ENCODE results near the gene WBP1L. TPM values are rescaled to one million over a fixed set of nuclear protein-coding genes. Genes with fewer than 3 reads are reported as not detected.
A peak's percentile ranks its signal among the peaks of the same experiment; 100 is the strongest.

WBP1L gene
- total RNA-seq, 2 donors from 2014 or later, result 15.7 to 16.7 TPM

DNA sequence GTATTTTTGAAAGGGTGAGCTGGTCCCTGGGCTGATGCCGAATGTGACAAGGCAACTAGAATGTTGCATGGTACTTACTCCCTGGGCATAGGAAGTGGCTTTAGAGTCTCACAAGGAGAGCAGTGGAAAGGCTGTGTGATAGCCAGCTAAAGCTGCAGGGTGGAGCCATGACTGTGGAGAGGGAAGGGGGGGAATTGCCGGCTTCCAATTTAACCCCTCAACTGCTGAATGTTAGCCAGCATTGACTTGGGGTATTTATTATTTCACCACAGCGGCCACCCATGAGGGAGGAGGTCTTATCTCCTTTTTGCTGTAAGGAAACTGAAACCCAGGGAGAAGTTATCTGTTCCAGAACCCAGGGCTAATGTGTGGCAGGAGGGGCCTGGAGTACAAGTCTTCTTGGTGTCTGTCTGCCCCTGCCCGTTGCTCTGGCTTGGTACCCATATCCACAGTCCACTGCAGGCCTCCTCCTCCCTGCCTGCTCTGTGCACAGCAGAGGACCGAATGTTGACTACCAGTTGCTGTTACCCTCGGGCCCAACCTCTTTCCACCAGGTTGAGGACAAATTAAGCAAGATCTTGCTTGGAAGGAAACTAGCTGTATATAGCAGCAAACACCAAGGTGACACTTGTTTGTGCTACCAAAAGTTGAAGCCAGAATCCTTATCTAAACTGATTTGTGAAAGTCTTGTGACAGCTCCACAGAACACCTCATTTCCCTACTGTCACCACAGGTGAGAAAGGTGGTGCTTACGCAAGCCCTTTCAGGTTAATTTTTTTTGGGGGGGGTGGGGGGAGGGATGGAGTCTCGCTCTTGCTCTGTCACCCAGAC, 37.6 kb downstream of the WBP1L start:
- Mint-ChIP-seq H3K9me3 (no peaks in the 10 kb centered on the region), H3K36me3 (peaks cover 0 to 8% of the 10 kb centered on the region in 2 donors), H3K27ac (no peak overlapping the region)
- no peak for DNase-seq (ENCODE audit: low spot score in 2 of 2)
- no peak for ATAC-seq

GRCh38 chr10:102781921-102782557, 38.3 kb downstream of the WBP1L start:
- peaks cover 0 to 8% of the 10 kb centered on the region in 2 donors for H3K36me3 Mint-ChIP-seq
- H3K9me3 Mint-ChIP-seq, result no peaks in the 10 kb centered on the region
- H3K27ac Mint-ChIP-seq, result peak overlapping the region in 1 of 2 donors; percentile 37
- no peak for DNase-seq (ENCODE audit: low spot score in 2 of 2)
- no peak for ATAC-seq

DNA sequence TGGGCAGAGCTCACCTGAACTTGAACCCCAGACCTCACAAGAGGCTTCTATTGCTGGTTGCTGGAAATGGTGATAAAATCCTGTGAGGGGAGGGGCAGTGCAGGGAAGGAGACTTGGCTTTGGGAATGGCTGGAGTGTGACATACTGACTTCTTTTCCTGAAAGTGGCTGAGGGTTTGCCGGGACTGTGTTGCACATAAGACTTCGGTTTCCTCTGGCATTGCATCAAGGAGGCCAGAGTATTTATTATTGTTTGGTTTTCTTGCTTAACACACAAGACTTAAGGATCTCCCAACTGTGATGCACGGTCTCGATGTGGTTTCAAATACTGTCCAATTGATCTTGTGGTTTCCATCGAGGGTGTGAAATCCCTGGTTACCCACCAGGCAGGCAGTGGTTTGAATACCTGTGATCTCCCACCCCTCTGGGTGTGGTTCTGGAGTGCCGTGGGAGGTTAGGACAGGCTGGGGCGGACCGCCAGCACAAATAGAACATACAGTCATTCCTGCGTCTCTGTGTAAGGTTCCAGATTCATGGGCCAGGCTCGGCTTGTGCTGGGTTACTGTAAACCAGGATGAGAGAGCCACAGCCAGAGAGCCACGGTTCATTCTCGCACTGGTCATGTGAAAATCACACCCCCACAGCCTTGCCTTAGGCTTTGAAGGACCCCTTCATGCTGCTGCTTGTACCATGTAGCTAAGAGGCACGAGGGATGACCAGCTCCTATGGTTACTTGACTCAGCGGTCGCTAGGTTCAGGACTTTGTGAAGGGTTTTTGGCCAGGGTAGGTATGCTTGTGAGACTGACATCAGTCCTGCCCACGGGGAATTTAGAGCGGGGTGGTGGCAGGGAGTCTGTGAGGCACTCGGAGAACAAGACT, 39.2 kb downstream of the WBP1L start:
- no peaks in the 10 kb centered on the region for H3K9me3 Mint-ChIP-seq
- ATAC-seq, result no peak
- peaks cover 0 to 8% of the 10 kb centered on the region in 2 donors for H3K36me3 Mint-ChIP-seq
- peak overlapping the region in 1 of 2 donors; percentile 37 for H3K27ac Mint-ChIP-seq
- DNase-seq (ENCODE audit: low spot score in 2 of 2), result no peak

DNA sequence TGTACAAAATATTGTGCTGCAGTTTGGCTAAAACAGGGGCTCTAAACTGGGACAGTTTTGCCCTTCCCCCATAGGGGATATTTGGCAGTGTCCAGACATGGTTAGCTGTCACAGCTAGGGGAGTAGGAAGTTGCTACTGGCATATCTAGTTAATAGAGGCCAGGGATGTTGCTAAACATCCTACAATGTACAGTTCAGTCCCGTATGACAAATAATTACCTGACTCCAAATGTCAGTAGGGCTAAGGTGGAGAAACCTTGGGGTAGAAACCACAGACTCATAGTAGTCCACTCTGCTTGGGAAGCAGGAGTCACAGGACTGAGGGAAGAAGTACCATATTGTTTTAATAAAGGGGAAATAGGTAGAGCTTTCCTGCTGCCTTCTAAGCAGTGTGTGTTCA, 39.8 kb downstream of the WBP1L start:
- DNase-seq (ENCODE audit: low spot score in 2 of 2) (no peak), ATAC-seq (no peak)
- no peak overlapping the region for H3K27ac Mint-ChIP-seq
- peaks cover 0 to 8% of the 10 kb centered on the region in 2 donors for H3K36me3 Mint-ChIP-seq
- H3K9me3 Mint-ChIP-seq, result no peaks in the 10 kb centered on the region

- H3K27ac Mint-ChIP-seq, result peak overlapping the region in 1 of 2 donors; percentile 56
- peaks cover 3 to 4% of the 10 kb centered on the region in 2 donors for H3K9me3 Mint-ChIP-seq
- peaks cover 5% of the 10 kb centered on the region in 2 donors for H3K36me3 Mint-ChIP-seq
- ATAC-seq, result no peak
- DNase-seq (ENCODE audit: low spot score in 2 of 2), result no peak
Measured at GRCh38 chr10:102785818-102786217, 42.1 kb downstream of the WBP1L start.

- no peak for ATAC-seq
- peaks cover 3 to 4% of the 10 kb centered on the region in 2 donors for H3K9me3 Mint-ChIP-seq
- no peak for DNase-seq (ENCODE audit: low spot score in 2 of 2)
- peaks cover 5% of the 10 kb centered on the region in 2 donors for H3K36me3 Mint-ChIP-seq
- no peak overlapping the region for H3K27ac Mint-ChIP-seq
Measured at GRCh38 chr10:102791754-102792395, 48.1 kb downstream of the WBP1L start.

GRCh38 chr10:102795453-102796406, 52.0 kb downstream of the WBP1L start:
- DNase-seq (ENCODE audit: low spot score in 2 of 2) (no peak), ATAC-seq (no peak)
- Mint-ChIP-seq H3K36me3 (no peaks in the 10 kb centered on the region), H3K27ac (peak overlapping the region; percentile 22 to 62), H3K9me3 (no peaks in the 10 kb centered on the region)

DNA sequence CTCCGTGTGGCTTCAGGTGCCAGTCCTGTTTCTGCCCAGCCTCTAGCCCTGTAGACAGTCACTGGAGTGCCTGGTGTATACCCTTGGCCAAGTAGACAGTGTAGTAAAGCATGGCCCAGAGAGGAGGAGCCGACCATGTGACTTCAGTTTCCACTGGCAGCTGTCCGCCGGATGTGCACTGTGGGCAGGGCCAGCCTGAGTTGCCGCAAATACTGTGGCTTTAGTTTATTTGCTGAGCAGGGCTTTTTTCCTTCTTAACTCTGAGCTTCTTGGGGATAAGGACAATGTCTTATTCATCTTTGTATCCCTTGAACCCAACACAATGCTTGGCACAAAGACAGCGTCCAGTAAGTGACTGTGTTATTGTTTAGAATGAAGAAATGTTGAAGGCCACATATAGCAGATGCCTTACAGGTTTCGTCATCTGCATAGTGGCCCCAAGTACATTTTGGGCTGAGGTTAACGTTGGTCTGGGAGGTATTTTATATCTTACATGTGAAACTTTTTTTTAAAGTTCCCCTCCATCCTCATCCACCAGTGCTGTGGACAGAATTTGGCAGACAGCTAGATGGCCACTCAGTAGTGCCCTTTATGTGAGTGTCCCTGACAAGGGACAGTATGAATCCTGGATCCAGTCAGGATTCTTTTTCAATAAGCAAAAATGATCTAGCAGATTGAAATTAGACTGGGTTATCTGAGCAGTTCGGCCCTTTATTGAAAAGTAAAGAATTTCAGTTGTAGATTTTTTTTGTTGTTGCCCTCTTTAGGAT, 52.8 kb downstream of the WBP1L start:
- ATAC-seq (peak; percentile 91 to 100), DNase-seq (ENCODE audit: low spot score in 2 of 2) (peak; percentile 41 to 66)
- peak overlapping the region; percentile 22 to 62 for H3K27ac Mint-ChIP-seq
- no peaks in the 10 kb centered on the region for H3K9me3 Mint-ChIP-seq
- no peaks in the 10 kb centered on the region for H3K36me3 Mint-ChIP-seq

DNA sequence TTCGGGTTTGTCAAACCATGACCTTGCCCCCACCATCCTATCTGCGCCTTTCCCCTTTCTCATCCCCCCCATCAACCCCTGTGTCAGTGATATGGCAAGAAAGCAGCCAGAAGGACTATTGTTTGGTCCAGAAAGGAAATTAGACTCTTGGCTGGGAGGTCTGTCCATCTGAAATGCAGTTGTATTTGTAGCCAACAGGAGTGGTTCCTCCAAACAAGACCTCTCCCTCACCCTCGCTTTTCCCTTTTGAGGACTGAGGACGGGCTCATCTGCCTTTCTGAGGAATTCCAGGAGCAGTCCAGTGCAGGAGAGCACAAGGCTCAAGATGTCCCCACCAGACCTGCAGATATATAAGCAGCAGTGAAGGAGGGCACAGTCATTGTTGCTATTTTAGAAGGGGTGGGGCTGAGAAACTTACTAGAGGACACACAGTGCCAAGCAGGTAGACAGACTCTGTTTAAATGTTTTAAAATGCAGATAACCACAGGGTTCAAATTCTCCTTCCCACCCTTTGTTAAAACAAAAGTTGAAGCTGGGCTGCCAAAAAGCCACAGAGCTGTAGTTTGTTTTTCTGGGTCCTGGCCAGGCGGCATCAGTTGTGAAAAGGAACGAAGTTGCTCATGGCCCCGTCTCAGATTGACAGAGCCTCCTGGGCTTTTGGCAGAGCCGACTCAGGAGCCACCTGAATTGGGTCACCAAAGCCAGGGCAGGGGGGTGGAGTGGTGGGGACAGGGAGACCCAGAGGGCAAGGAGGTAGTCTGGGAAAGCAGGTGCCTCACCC, 56.1 kb downstream of the WBP1L start:
- DNase-seq (ENCODE audit: low spot score in 2 of 2) (no peak), ATAC-seq (no peak)
- Mint-ChIP-seq H3K36me3 (peaks cover 0 to 17% of the 10 kb centered on the region in 2 donors), H3K27ac (peak overlapping the region in 1 of 2 donors; percentile 84), H3K9me3 (peaks cover 0 to 5% of the 10 kb centered on the region in 2 donors)

GRCh38 chr10:102800611-102801335, 57.0 kb downstream of the WBP1L start:
- Mint-ChIP-seq H3K36me3 (peaks cover 0 to 17% of the 10 kb centered on the region in 2 donors), H3K9me3 (peaks cover 0 to 5% of the 10 kb centered on the region in 2 donors), H3K27ac (peak overlapping the region; percentile 44 to 94)
- no peak for DNase-seq (ENCODE audit: low spot score in 2 of 2)
- ATAC-seq, result no peak

- Mint-ChIP-seq H3K27ac (peak overlapping the region in 1 of 2 donors; percentile 94), H3K36me3 (peaks cover 0 to 17% of the 10 kb centered on the region in 2 donors), H3K9me3 (peaks cover 0 to 5% of the 10 kb centered on the region in 2 donors)
- DNase-seq (ENCODE audit: low spot score in 2 of 2) (no peak), ATAC-seq (no peak)
Measured at GRCh38 chr10:102801496-102801895, 57.7 kb downstream of the WBP1L start.

DNA sequence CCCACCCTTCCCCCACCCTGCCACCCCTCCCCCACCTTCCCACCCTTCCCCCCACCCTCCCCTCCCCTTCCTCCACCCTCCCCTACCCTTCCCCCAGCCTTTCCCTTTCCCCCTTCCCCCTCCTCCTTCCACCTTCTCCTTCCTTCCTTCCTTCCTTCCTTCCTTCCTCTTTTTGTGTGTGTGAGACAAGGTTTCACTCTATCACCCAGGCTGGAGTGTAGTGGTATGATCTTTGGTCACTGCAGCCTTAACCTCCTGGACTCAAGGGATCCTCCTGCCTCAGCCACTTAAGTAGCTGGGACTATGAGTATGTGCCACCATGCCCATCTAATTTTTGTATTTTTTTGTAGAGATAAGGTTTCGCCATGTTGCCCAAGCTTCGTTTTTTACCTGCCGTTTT, 58.2 kb downstream of the WBP1L start:
- no peak for ATAC-seq
- H3K36me3 Mint-ChIP-seq, result peaks cover 0 to 17% of the 10 kb centered on the region in 2 donors
- peaks cover 0 to 5% of the 10 kb centered on the region in 2 donors for H3K9me3 Mint-ChIP-seq

DNA sequence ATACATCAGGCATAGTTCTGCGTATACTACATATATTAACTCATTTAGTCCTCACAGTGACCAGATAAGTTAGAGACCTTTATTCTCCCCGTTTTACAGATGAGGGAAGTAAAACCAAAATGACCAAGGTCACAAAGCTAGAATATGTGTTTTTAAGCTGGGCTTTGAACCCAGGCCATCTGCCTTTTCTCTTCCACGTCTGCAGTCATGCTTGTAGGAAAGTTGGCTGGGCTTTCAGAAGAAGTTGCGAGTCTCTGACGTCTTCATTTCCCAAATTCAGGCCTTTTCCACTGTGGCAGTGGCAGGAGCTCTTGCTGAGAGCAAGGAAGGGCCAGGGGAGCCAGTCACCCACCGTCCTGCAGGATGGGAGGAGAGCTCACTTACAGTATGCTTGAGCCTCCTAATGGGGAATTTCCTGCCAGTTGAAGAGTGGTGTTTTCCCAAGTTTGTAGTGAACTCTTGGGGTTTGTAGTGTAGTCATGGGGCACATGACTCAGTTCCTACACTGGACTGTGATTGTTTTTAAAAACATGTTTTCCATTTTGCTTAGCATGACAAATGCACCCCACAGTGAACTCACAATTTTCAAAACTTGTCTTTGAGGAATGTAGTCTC, 59.3 kb downstream of the WBP1L start:
- peak; percentile 88 to 99 for ATAC-seq
- Mint-ChIP-seq H3K27ac (peak overlapping the region; percentile 94 to 96), H3K36me3 (peaks cover 0 to 17% of the 10 kb centered on the region in 2 donors), H3K9me3 (peaks cover 0 to 5% of the 10 kb centered on the region in 2 donors)
- peak; percentile 16 to 59 for DNase-seq (ENCODE audit: low spot score in 2 of 2)

More for the DNA sequence above, 58.2 kb downstream of the WBP1L start:
- no peak for DNase-seq (ENCODE audit: low spot score in 2 of 2)
- H3K27ac Mint-ChIP-seq, result peak overlapping the region; percentile 94 to 96

Data from activated naive CD4-positive, alpha-beta T cell treated with anti-CD3 and anti-CD28 coated beads, Interleukin-2, amount 50 U/mL, for 72 hours (primary cell).